Measurements from ENCODE around the gene NTM.
"Not testable (repeated sequence)": the region's sequence is repeated elsewhere in the genome, so short reads cannot be mapped to it uniquely, and the experiment has no call there.

NTM gene

GRCh38 chr11:132064987-132065620, 694.7 kb downstream of the NTM start:
- DNase-seq, result no peak

- DNase-seq, result no peak
Observed at GRCh38 chr11:132068556-132068955, 698.1 kb downstream of the NTM start.

GRCh38 chr11:132069593-132069992, 699.2 kb downstream of the NTM start:
- not testable (repeated sequence) for DNase-seq

GRCh38 chr11:132070907-132071306, 700.5 kb downstream of the NTM start:
- not testable (repeated sequence) for DNase-seq

- no peak for DNase-seq
Observed at GRCh38 chr11:132072044-132072857, 701.8 kb downstream of the NTM start.

- no peak for DNase-seq
Observed at GRCh38 chr11:132072858-132073211, 702.4 kb downstream of the NTM start.

GRCh38 chr11:132073787-132074186, 703.4 kb downstream of the NTM start:
- no peak for DNase-seq

- no peak for DNase-seq
Observed at GRCh38 chr11:132075447-132075846, 705.0 kb downstream of the NTM start.

GRCh38 chr11:132077416-132077815, 707.0 kb downstream of the NTM start:
- no peak for DNase-seq

- no peak for DNase-seq
Observed at GRCh38 chr11:132078264-132079076, 708.1 kb downstream of the NTM start.

GRCh38 chr11:132080127-132080526, 709.7 kb downstream of the NTM start:
- DNase-seq, result no peak

GRCh38 chr11:132082566-132082965, 712.2 kb downstream of the NTM start:
- no peak for DNase-seq

- no peak for DNase-seq
Observed at GRCh38 chr11:132084433-132084832, 714.0 kb downstream of the NTM start.

GRCh38 chr11:132087148-132087547, 716.7 kb downstream of the NTM start:
- DNase-seq, result no peak

GRCh38 chr11:132088551-132088950, 718.1 kb downstream of the NTM start:
- no peak for DNase-seq

GRCh38 chr11:132093536-132094259, 723.3 kb downstream of the NTM start:
- DNase-seq, result no peak

GRCh38 chr11:132094598-132094997, 724.2 kb downstream of the NTM start:
- DNase-seq, result no peak

GRCh38 chr11:132095230-132096131, 725.1 kb downstream of the NTM start:
- DNase-seq, result no peak

- DNase-seq, result no peak
Observed at GRCh38 chr11:132096132-132096825, 725.9 kb downstream of the NTM start.

GRCh38 chr11:132099692-132100091, 729.3 kb downstream of the NTM start:
- no peak for DNase-seq

GRCh38 chr11:132100583-132100982, 730.2 kb downstream of the NTM start:
- no peak for DNase-seq

Data from activated CD4-positive, alpha-beta T cell treated with anti-CD3 and anti-CD28 coated beads, Interleukin-10, Interleukin-2, amounts not matched to agents 100 ng/mL and 50 ng/mL, durations not matched to agents 16 hours and 8 hours (primary cell).